ENCODE measurements around the gene OPCML. TPM values are rescaled to one million over a fixed set of nuclear protein-coding genes. Genes with fewer than 3 reads are reported as not detected.

The OPCML gene
- total RNA-seq, 4 donors from 2014 or later = not detected

DNA sequence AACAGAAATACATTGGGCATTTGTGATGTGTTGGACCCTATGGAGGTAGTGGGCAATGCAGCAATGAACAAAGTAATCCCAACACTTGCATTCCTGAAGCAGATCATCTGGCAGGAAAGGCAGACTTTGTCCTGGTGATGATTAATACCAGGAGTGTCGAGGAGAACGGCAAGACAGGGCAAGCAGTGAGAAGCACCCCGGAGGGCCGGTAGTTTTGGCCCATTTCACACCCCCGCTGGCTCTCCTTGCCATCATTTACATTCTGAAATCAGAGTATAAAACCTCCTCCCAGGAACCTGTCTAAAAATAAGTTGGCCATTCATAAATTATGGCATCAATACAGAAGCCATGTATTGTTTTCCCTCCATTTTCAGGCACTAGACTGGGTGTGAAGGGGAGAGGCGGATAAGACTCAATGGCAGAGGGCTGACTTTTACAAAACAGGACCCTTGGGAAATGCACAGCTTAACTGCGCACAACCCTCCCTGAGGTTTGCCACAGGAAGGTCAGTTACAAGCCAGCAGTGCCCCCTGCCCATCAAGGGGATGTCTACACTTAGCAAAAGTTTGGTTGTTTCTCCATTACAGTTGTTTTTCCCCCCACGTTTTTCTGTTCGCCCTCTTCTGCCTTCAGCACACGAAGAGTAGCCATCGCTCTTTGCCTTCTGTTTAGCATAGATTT is 55.6 kb downstream of the OPCML start:
- no peak for TF ChIP-seq POLR2A (IDR thresholded peaks at IDR 0.05)
- TF ChIP-seq POLR2AphosphoS5 (IDR thresholded peaks at IDR 0.05) = no peak
- TF ChIP-seq EP300 (IDR thresholded peaks at IDR 0.05; ENCODE audit: low read depth) = no peak
- TF ChIP-seq, protein P1, sequence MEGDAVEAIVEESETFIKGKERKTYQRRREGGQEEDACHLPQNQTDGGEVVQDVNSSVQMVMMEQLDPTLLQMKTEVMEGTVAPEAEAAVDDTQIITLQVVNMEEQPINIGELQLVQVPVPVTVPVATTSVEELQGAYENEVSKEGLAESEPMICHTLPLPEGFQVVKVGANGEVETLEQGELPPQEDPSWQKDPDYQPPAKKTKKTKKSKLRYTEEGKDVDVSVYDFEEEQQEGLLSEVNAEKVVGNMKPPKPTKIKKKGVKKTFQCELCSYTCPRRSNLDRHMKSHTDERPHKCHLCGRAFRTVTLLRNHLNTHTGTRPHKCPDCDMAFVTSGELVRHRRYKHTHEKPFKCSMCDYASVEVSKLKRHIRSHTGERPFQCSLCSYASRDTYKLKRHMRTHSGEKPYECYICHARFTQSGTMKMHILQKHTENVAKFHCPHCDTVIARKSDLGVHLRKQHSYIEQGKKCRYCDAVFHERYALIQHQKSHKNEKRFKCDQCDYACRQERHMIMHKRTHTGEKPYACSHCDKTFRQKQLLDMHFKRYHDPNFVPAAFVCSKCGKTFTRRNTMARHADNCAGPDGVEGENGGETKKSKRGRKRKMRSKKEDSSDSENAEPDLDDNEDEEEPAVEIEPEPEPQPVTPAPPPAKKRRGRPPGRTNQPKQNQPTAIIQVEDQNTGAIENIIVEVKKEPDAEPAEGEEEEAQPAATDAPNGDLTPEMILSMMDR (IDR thresholded peaks at IDR 0.05) = no peak
- DNase-seq = no peak
- WGBS, 2 donors (ENCODE audit: low coverage in 1 of 2) = 56 to 71% methylated on average over 7 to 11 of the region's 11 CpGs
- no peaks in the 10 kb centered on the region for H3K4me1 ChIP-seq
- intact Hi-C loops (cut with DNase I; ENCODE audit: low total_unique reads) = no loop called here
- no peaks in the 10 kb centered on the region for H3K27me3 ChIP-seq
- no peak overlapping the region for H3K4me3 ChIP-seq
- no peak overlapping the region for H3K27ac ChIP-seq
- in situ Hi-C loops (cut with MboI; ENCODE audit: low pct_ligation_motif_present in 1 of 4, low pct_unique_long_range_greater_than_20kb in 1 of 4, low sequenced_read_pairs in 3 of 4) = no loop called here
- H3K9me3 ChIP-seq = no peaks in the 10 kb centered on the region
- no peaks in the 10 kb centered on the region for H3K36me3 ChIP-seq

DNA sequence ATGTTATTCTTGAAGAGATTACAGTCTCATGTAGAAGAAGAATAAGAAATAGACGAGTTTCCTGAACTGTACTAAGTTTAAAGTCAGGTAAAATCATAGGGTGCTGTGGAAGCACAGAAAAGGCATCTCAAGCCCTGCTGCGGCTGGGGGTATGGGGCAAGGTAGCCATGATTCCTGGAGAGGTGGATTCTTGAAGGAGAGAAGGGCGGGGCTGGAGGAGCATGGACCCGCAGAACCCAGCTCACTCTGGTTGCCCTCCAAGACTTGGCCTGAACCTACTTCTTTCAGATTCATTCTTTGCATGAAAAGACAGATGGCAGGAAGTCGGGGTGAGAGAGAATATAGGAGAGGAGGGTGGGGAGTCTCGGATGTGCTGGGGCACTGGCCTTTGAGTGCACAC is 57.8 kb downstream of the OPCML start:
- Histone ChIP-seq H3K27me3 (no peaks in the 10 kb centered on the region), H3K36me3 (no peaks in the 10 kb centered on the region), H3K4me1 (no peaks in the 10 kb centered on the region), H3K27ac (no peak overlapping the region), H3K4me3 (no peak overlapping the region), H3K9me3 (no peaks in the 10 kb centered on the region)
- intact Hi-C loops (cut with DNase I; ENCODE audit: low total_unique reads) = no loop called here
- whole genome bisulfite sequencing, 2 donors (ENCODE audit: low coverage in 1 of 2) = 68 to 75% methylated on average over 5 to 6 of the region's 6 CpGs
- TF ChIP-seq, protein P1 (IDR thresholded peaks at IDR 0.05) = no peak
- TF ChIP-seq POLR2AphosphoS5 (IDR thresholded peaks at IDR 0.05) = no peak
- TF ChIP-seq EP300 (IDR thresholded peaks at IDR 0.05; ENCODE audit: low read depth) = no peak
- no peak for TF ChIP-seq POLR2A (IDR thresholded peaks at IDR 0.05)
- in situ Hi-C loops (cut with MboI; ENCODE audit: low pct_ligation_motif_present in 1 of 4, low pct_unique_long_range_greater_than_20kb in 1 of 4, low sequenced_read_pairs in 3 of 4) = no loop called here
- DNase-seq = no peak

DNA sequence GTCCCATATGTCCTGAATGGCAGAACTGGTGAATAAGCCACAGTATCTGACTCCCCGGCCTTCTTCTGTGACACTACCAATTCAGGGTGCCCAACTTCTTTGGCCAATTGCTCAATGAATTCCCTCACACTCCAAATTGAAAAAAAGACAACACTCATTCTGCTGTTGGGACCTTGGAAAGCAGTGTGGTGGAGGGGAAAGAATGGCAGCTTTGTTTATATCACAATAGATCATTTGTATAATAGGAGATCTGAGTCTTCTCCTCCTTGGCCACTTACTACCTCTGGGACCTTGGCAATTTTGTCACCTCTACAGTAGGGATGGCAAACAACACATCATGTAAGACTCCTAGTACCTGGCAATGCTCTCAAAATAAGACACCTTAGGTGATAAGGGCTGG is 64.6 kb downstream of the OPCML start:
- intact Hi-C loops (cut with DNase I; ENCODE audit: low total_unique reads) = no loop called here
- Histone ChIP-seq H3K27me3 (no peaks in the 10 kb centered on the region), H3K4me3 (no peak overlapping the region), H3K9me3 (no peaks in the 10 kb centered on the region), H3K27ac (no peak overlapping the region), H3K36me3 (no peaks in the 10 kb centered on the region), H3K4me1 (no peaks in the 10 kb centered on the region)
- in situ Hi-C loops (cut with MboI; ENCODE audit: low pct_ligation_motif_present in 1 of 4, low pct_unique_long_range_greater_than_20kb in 1 of 4, low sequenced_read_pairs in 3 of 4) = no loop called here
- WGBS, 2 donors (ENCODE audit: low coverage in 1 of 2) = 14 to 44% methylated on average over 1 of the region's 1 CpG
- no peak for DNase-seq
- TF ChIP-seq POLR2A (IDR thresholded peaks at IDR 0.05) (no peak), POLR2AphosphoS5 (IDR thresholded peaks at IDR 0.05) (no peak), EP300 (IDR thresholded peaks at IDR 0.05; ENCODE audit: low read depth) (no peak)
- TF ChIP-seq, protein P1 (IDR thresholded peaks at IDR 0.05) = no peak

DNA sequence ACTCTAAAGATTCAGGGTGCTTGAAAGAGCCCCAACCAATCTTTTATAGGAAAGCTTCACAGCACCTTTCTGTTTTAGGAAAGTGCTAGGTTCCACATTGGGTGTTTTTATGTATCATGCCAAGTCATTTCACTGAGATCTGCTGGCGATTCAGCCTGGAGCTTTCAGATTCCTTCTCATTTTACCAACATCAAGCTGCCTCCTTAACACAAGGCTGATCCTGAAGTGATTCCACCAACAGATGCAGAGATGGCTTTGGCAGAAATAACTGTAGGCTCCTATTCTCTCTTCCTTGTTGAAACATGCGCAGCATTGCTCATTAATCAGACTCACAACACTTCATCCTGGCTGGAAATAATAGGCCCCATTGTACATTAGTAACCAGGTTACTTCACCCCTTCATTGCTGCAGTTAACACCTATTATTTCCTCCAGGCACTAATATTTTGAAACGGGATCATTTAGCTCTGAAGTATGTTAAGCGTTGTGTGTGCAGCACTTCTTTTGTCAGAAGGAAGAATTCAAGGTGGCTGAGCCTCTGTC is 89.0 kb downstream of the OPCML start:
- intact Hi-C loops (cut with DNase I; ENCODE audit: low total_unique reads) (no loop called here), in situ Hi-C loops (cut with MboI; ENCODE audit: low pct_ligation_motif_present in 1 of 4, low pct_unique_long_range_greater_than_20kb in 1 of 4, low sequenced_read_pairs in 3 of 4) (no loop called here)
- Histone ChIP-seq H3K4me1 (no peaks in the 10 kb centered on the region), H3K9me3 (peaks cover 0 to 6% of the 10 kb centered on the region in 2 donors), H3K27me3 (no peaks in the 10 kb centered on the region), H3K4me3 (no peak overlapping the region), H3K27ac (no peak overlapping the region), H3K36me3 (no peaks in the 10 kb centered on the region)
- DNase-seq = no peak
- TF ChIP-seq POLR2A (IDR thresholded peaks at IDR 0.05) (no peak), POLR2AphosphoS5 (IDR thresholded peaks at IDR 0.05) (no peak), EP300 (IDR thresholded peaks at IDR 0.05; ENCODE audit: low read depth) (no peak)
- TF ChIP-seq, protein P1 (IDR thresholded peaks at IDR 0.05) = no peak
- WGBS, 2 donors (ENCODE audit: low coverage in 1 of 2) = 72 to 76% methylated on average over 3 to 4 of the region's 4 CpGs

Measured in transverse colon (tissue), 4 donors.